K562 (cell line): ENCODE data around the gene PLPP6. TPM values are rescaled to one million over a fixed set of nuclear protein-coding genes. Genes with fewer than 3 reads are reported as not detected.
"Not testable (repeated sequence)": the region's sequence is repeated elsewhere in the genome, so short reads cannot be mapped to it uniquely, and the experiment has no call there.

Source experiments
- ATAC-seq: fragments of 200-7000 bp; cut with Tn5 transposase; 3 replicates; pipeline ENCODE4 v1.9.1; 2020; ENCODE audit warnings: moderate library complexity
- BruUV-seq: library from RNA; stranded (reverse); fragments of 400-500 nt; replicated peaks from 2 replicates; lab custom pipeline; 2021; lab: Mats Ljungman, UMichigan
- CTCF ChIA-PET: fragments of 300-600 bp; formaldehyde crosslinking; extraction: SDS; loops from one replicate; lab custom pipeline; 2021; ENCODE audit warnings: low intra/inter-chr PET ratio; lab: Yijun Ruan, JAX
- POLR2A ChIA-PET: fragments of 300-600, 350-650 bp; sonication (Branson Sonifier 250); formaldehyde crosslinking; extraction: SDS; loops from one replicate; lab custom pipeline; 2021; ENCODE audit warnings: antibody characterized with exemption, inconsistent platforms; lab: Yijun Ruan, JAX
- DNase-seq, 4 experiments: peaks; one replicate each; pipeline versions ENCODE4 v3.0.0 to v3.0.0-alpha.2; 2011 to 2018; ENCODE audit warnings: low spot score in 3 of 4, mixed read lengths in 3 of 4; ENCODE audit errors: extremely low read depth in 1 of 4
- FAIRE-seq: peaks from 2 replicates; lab custom pipeline; 2011; peaks lifted over from hg19 to GRCh38; lab: Jason Lieb, UNC
- H2AFZ ChIP-seq: 2 replicates; pipeline ENCODE4 v1.6.0; 2011; ENCODE audit warnings: low read depth, low read length, control low read depth, inconsistent platforms
- H3K27ac ChIP-seq: fragments of 200-600 bp; 3 replicates; pipeline ENCODE4 v1.8.0; 2011; ENCODE audit warnings: low read depth, mild to moderate bottlenecking, control low read depth, inconsistent platforms, low read length, moderate library complexity, mixed read lengths; ENCODE audit errors: extremely low read depth
- H3K27me3 ChIP-seq, 2 experiments: fragments of 300-600 bp in 1 of 2; 2 replicates in 1 of 2; 3 replicates in 1 of 2; pipeline versions ENCODE4 v1.6.0 to v1.8.0; 2011; ENCODE audit warnings: inconsistent platforms in 2 of 2, low read length in 2 of 2, mild to moderate bottlenecking in 1 of 2, mixed read lengths in 1 of 2, moderate library complexity in 1 of 2; ENCODE audit not compliant: control insufficient read depth in 2 of 2, insufficient read depth in 2 of 2
- H3K36me3 ChIP-seq: fragments of 300-600 bp; 3 replicates; pipeline ENCODE4 v1.8.0; 2011; ENCODE audit warnings: mild to moderate bottlenecking, low read length, inconsistent platforms; ENCODE audit not compliant: control insufficient read depth, insufficient read depth
- H3K4me1 ChIP-seq, 2 experiments: fragments of 200-600 bp in 1 of 2; replicated peaks in 1 of 2; 2 replicates in 1 of 2; 3 replicates in 1 of 2; pipeline versions ENCODE4 v1.5.1 to v1.8.0; 2011; ENCODE audit warnings: inconsistent platforms in 2 of 2, low read length in 2 of 2, mild to moderate bottlenecking in 1 of 2, mixed read lengths in 1 of 2, moderate library complexity in 1 of 2; ENCODE audit not compliant: control insufficient read depth in 2 of 2, insufficient read depth in 2 of 2
- H3K4me2 ChIP-seq: 2 replicates; pipeline ENCODE4 v1.6.1; 2011; ENCODE audit warnings: low read length, control low read depth, inconsistent platforms, mixed read lengths; ENCODE audit not compliant: insufficient read depth
- H3K4me3 ChIP-seq: fragments of 200-600 bp; sonication (generic), shearing (Covaris generic); 2 replicates; pipeline ENCODE4 v1.5.1; 2016; ENCODE audit warnings: control low read depth, inconsistent platforms
- H3K79me2 ChIP-seq: fragments of 200-600 bp; 3 replicates; pipeline ENCODE4 v1.8.0; 2011; ENCODE audit warnings: low read length, inconsistent platforms; ENCODE audit not compliant: control insufficient read depth, insufficient read depth
- H3K9ac ChIP-seq, 2 experiments: 2 replicates each; pipeline versions ENCODE4 v1.6.0 to v1.6.1; 2011; ENCODE audit warnings: low read depth in 2 of 2, low read length in 2 of 2, control low read depth in 1 of 2, inconsistent platforms in 1 of 2, mild to moderate bottlenecking in 1 of 2, mixed read lengths in 1 of 2; ENCODE audit not compliant: insufficient read depth in 1 of 2
- H3K9me1 ChIP-seq: one replicate; pipeline ENCODE4 v1.6.0; 2011; ENCODE audit warnings: inconsistent platforms, mild to moderate bottlenecking, low read length, moderate library complexity; ENCODE audit not compliant: control insufficient read depth, insufficient read depth
- H3K9me3 ChIP-seq: replicated peaks from 2 replicates; pipeline ENCODE4 v1.5.1; 2011; ENCODE audit warnings: low read depth, low read length, inconsistent platforms; ENCODE audit not compliant: control insufficient read depth, insufficient read depth
- H4K20me1 ChIP-seq: replicated peaks from 2 replicates; pipeline ENCODE4 v1.6.1; 2011; ENCODE audit warnings: low read length, inconsistent platforms, mixed read lengths; ENCODE audit not compliant: control insufficient read depth, insufficient read depth
- BCL6 ChIP-seq: fragments of 250-450 bp; sonication (Bioruptor Pico); IDR thresholded peaks from 2 replicates; pipeline ENCODE4 v1.4.0; 2020
- PML ChIP-seq: IDR thresholded peaks from 2 replicates; pipeline ENCODE4 v1.6.1; 2012; ENCODE audit warnings: low read length, inconsistent platforms
- POLR2A ChIP-seq: fragments of 450-650 bp; conservative IDR thresholded peaks from 2 replicates; pipeline ENCODE4 v1.6.1; 2016
- POLR2AphosphoS5 ChIP-seq: IDR thresholded peaks from 2 replicates; pipeline ENCODE4 v1.6.1; 2011; ENCODE audit warnings: mild to moderate bottlenecking, low read depth, low read length, moderate library complexity; ENCODE audit not compliant: control insufficient read depth, insufficient read depth
- SNIP1 ChIP-seq: fragments of 450-650 bp; IDR thresholded peaks from 2 replicates; pipeline ENCODE4 v1.7.1; 2017; ENCODE audit warnings: low read depth, mild to moderate bottlenecking
- SUPT5H ChIP-seq: fragments of 450-650 bp; IDR thresholded peaks from 2 replicates; pipeline ENCODE4 v1.6.1; 2016
- ZNF436 ChIP-seq: fragments of 250-450, 450-650 bp; sonication (Bioruptor Pico); formaldehyde crosslinking; IDR thresholded peaks from 2 replicates; pipeline ENCODE4 v1.7.0; 2020; ENCODE audit warnings: mild to moderate bottlenecking
- ZNF699 ChIP-seq: fragments of 250-450 bp; sonication (Bioruptor Pico); IDR thresholded peaks from 2 replicates; pipeline ENCODE4 v1.8.0; 2021; ENCODE audit warnings: mild to moderate bottlenecking, moderate library complexity; ENCODE audit not compliant: insufficient replicate concordance
- ZNF830 ChIP-seq: fragments of 250-450 bp; sonication (Bioruptor Pico); IDR thresholded peaks from 2 replicates; pipeline ENCODE4 v1.5.0; 2021; ENCODE audit warnings: mild to moderate bottlenecking
- WGBS: fragments of 100-300 bp; shearing (Covaris generic); methylation state at CpG from one replicate; pipeline ENCODE4 v1.1.6; 2016; ENCODE audit warnings: low coverage, mixed read lengths; ENCODE audit not compliant: insufficient coverage; ENCODE audit errors: missing lambda C conversion rate; 5-methylcytosine and 5-hydroxymethylcytosine counted together
- in situ Hi-C: fragments of 300-500 bp; cut with MboI; formaldehyde crosslinking; loops from 4 replicates; pipeline ENCODE4 v1.15.0; 2018; ENCODE audit warnings: inconsistent platforms, mixed read lengths
- intact Hi-C: fragments of 100-400 bp; cut with micrococcal nuclease; formaldehyde crosslinking; loops from 2 replicates; pipeline ENCODE4 v1.14.2; 2022
- polyA plus RNA-seq, 8 experiments: library from polyadenylated mRNA; depleted of rRNA in 4 of 8; stranded (reverse) in 5 of 8; unstranded in 3 of 8; fragments of >200 nt; fragmentation: Nextera tagmentation in 2 of 8; fragmentation: Illumina TruSeq in 1 of 8; extraction: Ambion mirVana in 2 of 8; extraction: Trizol in 1 of 8; gene quantifications; 2 replicates each; pipeline versions ENCODE4 v1.2.1 to v1.2.3, GENCODE V29; 2011 to 2014; ENCODE audit warnings: inconsistent platforms in 1 of 8, missing spikeins in 1 of 8
- total RNA-seq, 7 experiments: library from RNA; depleted of rRNA in 6 of 7; stranded (reverse); fragments of >200 nt in 6 of 7; fragmentation: Illumina TruSeq in 2 of 7; extraction: Trizol in 2 of 7; gene quantifications; 2 replicates each; pipeline versions ENCODE4 v1.2.1 to v1.2.3, GENCODE V29; 2011 to 2021; ENCODE audit warnings: low replicate concordance in 1 of 7
- TF ChIP-seq, protein P1 (sequence below): fragments of 250-450 bp; sonication (Bioruptor Pico); IDR thresholded peaks from 2 replicates; pipeline ENCODE4 v1.5.0; 2022; ENCODE audit warnings: mild to moderate bottlenecking

Gene PLPP6
- total and polyA plus RNA-seq, 9 of the 15 experiments (the other 6 are each of a cell fraction or from before 2014, with no cell fraction given): 1.9 to 8.9 (median 5.6) TPM

GRCh38 chr9:4656196-4656595, 5.9 kb upstream of the PLPP6 start:
- whole genome bisulfite sequencing: 6% methylated on average over 2 of the region's 3 CpGs
- H3K36me3 ChIP-seq, H2AFZ ChIP-seq, H3K4me2 ChIP-seq, H3K9ac ChIP-seq, H3K9me1 ChIP-seq, BruUV-seq, CTCF ChIA-PET, in situ Hi-C loops, POLR2A ChIA-PET, intact Hi-C loops, H3K79me2 ChIP-seq, DNase-seq, H4K20me1 ChIP-seq, H3K4me3 ChIP-seq, H3K27ac ChIP-seq, ATAC-seq, H3K9me3 ChIP-seq, H3K27me3 ChIP-seq, H3K4me1 ChIP-seq, FAIRE-seq: not testable (repeated sequence)

GRCh38 chr9:4656621-4657020, 5.5 kb upstream of the PLPP6 start:
- DNase-seq (no peak), FAIRE-seq (no peak)
- TF ChIP-seq SUPT5H (0 out of 2 replicates have a peak, but pooled peaks have one; percentile 43), PML (peak; percentile 53), ZNF830 (CRISPR knock-in tag) (no peak), ZNF699 (no peak), POLR2AphosphoS5 (0 out of 2 replicates have a peak, but pooled peaks have one; percentile 12), ZNF436 (CRISPR knock-in tag) (no peak), SNIP1 (no peak), BCL6 (CRISPR knock-in tag) (no peak), POLR2A (peak; percentile 73)
- TF ChIP-seq, protein P1, sequence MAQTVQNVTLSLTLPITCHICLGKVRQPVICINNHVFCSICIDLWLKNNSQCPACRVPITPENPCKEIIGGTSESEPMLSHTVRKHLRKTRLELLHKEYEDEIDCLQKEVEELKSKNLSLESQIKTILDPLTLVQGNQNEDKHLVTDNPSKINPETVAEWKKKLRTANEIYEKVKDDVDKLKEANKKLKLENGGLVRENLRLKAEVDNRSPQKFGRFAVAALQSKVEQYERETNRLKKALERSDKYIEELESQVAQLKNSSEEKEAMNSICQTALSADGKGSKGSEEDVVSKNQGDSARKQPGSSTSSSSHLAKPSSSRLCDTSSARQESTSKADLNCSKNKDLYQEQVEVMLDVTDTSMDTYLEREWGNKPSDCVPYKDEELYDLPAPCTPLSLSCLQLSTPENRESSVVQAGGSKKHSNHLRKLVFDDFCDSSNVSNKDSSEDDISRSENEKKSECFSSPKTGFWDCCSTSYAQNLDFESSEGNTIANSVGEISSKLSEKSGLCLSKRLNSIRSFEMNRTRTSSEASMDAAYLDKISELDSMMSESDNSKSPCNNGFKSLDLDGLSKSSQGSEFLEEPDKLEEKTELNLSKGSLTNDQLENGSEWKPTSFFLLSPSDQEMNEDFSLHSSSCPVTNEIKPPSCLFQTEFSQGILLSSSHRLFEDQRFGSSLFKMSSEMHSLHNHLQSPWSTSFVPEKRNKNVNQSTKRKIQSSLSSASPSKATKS (CRISPR knock-in tag): no peak
- TF ChIP-seq, all 486 proteins: peak for 4
- in situ Hi-C loops (no loop called here), intact Hi-C loops (no loop called here)
- CTCF ChIA-PET: no interaction called here
- Histone ChIP-seq H3K9me1 (no peaks in the 10 kb centered on the region), H3K36me3 (no peaks in the 10 kb centered on the region), H3K4me1 (no peaks in the 10 kb centered on the region; a peak in 1 of 5 replicates), H3K9ac (no peak overlapping the region), H3K4me2 (no peak overlapping the region), H3K4me3 (no peak overlapping the region), H2AFZ (no peak overlapping the region), H4K20me1 (no peaks in the 10 kb centered on the region), H3K9me3 (no peaks in the 10 kb centered on the region), H3K27ac (no peak overlapping the region), H3K27me3 (peaks cover 0 to 9% of the 10 kb centered on the region in 2 experiments; a peak in 3 of 5 replicates), H3K79me2 (no peaks in the 10 kb centered on the region)
- POLR2A ChIA-PET: no interaction called here
- no TSS peak for BruUV-seq
- 41% methylated on average over 3 of the region's 3 CpGs for WGBS
- no peak for ATAC-seq
